ENCODE measurements around the gene PALLD.

PALLD gene

DNA sequence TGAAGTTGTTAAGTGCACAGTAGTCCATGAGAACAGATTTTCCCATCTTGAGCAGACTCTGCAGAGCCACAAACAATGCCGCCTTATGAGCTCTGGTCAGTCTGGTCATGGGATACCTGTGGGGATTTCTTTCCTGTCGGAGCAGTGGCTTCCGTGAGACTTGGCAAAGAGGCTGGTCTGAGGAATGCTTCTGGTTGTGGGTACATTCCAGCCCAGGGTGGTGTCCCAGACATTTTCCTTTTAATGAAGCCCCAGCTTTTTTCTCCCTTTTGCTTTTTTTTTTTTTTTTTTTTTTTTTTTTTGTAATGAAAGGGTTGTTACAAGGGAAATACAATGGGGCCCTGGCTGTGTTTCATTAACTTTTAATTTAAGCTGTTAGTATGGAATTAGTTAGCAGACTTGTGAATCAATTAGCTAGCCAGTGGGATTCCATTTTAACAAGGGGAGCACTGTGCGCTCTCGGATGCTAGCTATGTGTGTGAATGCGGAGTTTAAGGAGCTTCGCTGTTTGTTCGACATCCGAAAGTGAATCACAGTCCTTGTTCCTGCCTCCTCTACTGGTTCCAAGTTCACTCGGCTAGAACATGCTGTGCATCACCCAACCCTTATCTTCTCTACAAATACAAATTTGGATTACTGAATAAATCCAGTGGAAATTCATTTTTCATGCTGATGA, 288.1 kb downstream of the PALLD start:
- no peak for DNase-seq (ENCODE audit: low read depth)
- TF ChIP-seq, protein P1, sequence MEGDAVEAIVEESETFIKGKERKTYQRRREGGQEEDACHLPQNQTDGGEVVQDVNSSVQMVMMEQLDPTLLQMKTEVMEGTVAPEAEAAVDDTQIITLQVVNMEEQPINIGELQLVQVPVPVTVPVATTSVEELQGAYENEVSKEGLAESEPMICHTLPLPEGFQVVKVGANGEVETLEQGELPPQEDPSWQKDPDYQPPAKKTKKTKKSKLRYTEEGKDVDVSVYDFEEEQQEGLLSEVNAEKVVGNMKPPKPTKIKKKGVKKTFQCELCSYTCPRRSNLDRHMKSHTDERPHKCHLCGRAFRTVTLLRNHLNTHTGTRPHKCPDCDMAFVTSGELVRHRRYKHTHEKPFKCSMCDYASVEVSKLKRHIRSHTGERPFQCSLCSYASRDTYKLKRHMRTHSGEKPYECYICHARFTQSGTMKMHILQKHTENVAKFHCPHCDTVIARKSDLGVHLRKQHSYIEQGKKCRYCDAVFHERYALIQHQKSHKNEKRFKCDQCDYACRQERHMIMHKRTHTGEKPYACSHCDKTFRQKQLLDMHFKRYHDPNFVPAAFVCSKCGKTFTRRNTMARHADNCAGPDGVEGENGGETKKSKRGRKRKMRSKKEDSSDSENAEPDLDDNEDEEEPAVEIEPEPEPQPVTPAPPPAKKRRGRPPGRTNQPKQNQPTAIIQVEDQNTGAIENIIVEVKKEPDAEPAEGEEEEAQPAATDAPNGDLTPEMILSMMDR (conservative IDR thresholded peaks at IDR 0.05; ENCODE audit: low read depth, low read length): no peak
- H3K4me3 ChIP-seq (ENCODE audit: low read depth, low read length): no peak overlapping the region

DNA sequence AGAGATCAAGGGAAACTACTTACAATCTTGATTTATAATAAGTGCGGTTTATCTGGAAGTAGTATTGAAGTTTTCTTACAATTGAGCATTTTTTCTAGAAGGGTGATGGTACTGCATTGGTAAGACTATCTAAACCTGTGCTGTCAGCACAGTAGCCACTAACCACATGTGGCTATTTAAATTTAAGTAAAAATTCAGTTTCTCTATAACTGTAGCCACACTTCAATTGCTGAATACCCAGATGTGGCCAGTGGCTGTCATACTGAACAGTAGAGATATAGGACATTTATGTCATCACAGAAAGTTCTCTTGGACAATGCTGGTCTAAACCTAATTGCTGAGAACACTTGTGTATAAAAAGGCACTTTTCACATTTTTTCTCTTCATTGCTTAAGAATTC, 290.5 kb downstream of the PALLD start:
- TF ChIP-seq, protein P1 (conservative IDR thresholded peaks at IDR 0.05; ENCODE audit: low read depth, low read length): no peak
- no peak overlapping the region for H3K4me3 ChIP-seq (ENCODE audit: low read depth, low read length)
- no peak for DNase-seq (ENCODE audit: low read depth)

DNA sequence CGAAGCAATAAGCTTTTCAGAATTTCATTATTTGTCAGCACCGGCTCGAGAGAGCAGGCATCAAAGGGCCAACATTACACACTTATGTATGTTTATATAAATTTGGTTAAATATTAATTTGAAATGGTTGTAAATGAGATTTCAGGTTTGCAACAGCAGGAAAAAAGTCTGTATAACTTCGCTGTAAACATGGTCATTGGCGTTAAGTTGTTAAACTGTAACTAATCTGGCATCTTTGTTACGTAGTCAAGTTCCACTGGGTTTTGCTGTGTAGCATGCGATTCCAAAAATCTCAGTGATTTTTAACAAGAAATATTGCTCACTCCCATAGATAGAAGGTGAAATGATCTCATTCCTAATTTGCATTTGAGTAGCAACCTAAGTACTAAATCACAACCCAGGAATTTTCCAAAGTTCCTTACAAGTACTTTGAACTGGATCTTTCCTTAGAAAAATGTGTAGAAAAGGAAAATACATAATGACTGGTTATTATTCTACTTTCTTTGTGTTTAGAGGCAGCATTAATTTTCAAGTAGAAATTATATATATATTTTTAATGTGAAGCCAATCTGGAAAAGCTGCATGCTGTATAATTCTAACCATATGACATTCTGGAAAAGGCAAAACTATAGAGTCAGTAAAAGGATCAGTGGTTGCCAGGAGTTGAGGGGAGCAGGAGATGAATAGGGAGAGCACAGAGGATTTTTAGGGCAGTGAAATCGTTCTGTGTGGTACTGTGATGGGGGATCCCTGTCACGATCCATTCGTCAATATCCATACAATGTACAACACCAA, 291.1 kb downstream of the PALLD start:
- TF ChIP-seq, protein P1 (conservative IDR thresholded peaks at IDR 0.05; ENCODE audit: low read depth, low read length): no peak
- DNase-seq (ENCODE audit: low read depth): no peak
- no peak overlapping the region for H3K4me3 ChIP-seq (ENCODE audit: low read depth, low read length)

DNA sequence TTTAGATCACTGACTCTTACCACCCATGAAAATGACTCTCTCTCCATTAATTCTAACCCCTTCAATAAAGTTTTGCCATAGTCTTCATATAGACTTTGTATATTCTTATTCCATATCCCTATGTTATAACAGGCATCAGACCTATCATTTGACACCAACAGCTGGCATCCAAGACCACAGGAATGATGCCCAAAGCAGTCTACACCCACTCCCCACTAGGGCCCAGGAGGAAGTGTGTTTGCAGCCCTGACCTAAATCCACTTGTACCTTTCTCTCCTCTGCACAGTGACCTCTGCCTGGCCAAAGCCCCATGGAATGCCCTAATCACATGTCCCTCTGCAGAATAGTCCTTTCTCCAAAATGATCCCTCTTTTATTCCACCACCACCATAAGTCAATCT, 294.0 kb downstream of the PALLD start:
- TF ChIP-seq, protein P1 (conservative IDR thresholded peaks at IDR 0.05; ENCODE audit: low read depth, low read length): no peak
- no peak for DNase-seq (ENCODE audit: low read depth)
- no peak overlapping the region for H3K4me3 ChIP-seq (ENCODE audit: low read depth, low read length)

DNA sequence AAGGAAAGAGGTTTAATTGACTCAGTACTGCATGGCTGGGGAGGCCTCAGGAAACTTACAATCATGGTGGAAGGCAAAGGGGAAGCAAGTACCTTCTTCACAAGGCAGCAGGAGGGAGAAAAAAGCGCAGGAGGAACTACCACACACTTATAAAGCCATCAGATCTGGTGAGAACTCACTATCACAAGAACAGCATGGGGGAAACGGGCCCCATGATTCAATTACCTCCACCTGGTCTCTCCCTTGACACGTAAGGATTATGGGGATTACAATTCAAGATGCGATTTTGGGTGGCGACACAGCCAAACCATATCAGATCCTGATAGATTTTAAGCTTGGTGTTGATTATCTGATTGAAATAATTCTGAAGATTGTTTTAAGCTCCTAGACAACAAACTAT, 294.5 kb downstream of the PALLD start:
- TF ChIP-seq, protein P1 (conservative IDR thresholded peaks at IDR 0.05; ENCODE audit: low read depth, low read length): no peak
- DNase-seq (ENCODE audit: low read depth): no peak

DNA sequence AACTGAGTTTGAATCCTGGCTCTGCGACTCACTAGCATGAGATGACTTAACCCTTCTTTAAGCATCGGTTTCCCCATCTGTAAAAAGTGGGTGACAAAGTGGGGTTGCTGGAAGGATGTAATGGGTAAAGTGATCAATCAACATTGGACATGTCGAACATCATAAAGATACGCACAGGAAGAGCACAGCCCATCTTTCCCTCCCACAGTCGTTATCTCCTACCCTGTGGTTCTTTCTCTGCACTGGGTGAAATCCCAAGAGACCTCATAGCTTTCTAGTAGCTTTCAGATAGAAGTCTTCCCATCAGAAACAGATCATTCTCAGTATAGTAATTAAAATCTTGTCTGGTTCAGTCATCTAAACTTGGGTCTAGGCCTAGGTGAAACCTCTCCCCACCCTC, 296.7 kb downstream of the PALLD start:
- DNase-seq (ENCODE audit: low read depth): no peak
- TF ChIP-seq, protein P1 (conservative IDR thresholded peaks at IDR 0.05; ENCODE audit: low read depth, low read length): no peak
- H3K4me3 ChIP-seq (ENCODE audit: low read depth, low read length): no peak overlapping the region

More for the DNA sequence above, 294.5 kb downstream of the PALLD start:
- H3K4me3 ChIP-seq (ENCODE audit: low read depth, low read length): no peak overlapping the region

All from choroid plexus epithelial cell (primary cell).